Gastrocnemius medialis (tissue), 4 donors: ENCODE results near the gene ARHGEF7. TPM values are rescaled to one million over a fixed set of nuclear protein-coding genes. Genes with fewer than 3 reads are reported as not detected.
"Not testable (repeated sequence)": the region's sequence is repeated elsewhere in the genome, so short reads cannot be mapped to it uniquely, and the experiment has no call there.

ENCODE experiments used
- ATAC-seq, 2 donors: fragments of 150-250 bp; one replicate each; pipeline ENCODE4 v1.9.1; 2016
- DNase-seq, 2 donors: peaks; one replicate each; pipeline ENCODE4 v3.0.0-alpha.2; 2019
- H3K27ac ChIP-seq, 4 donors: fragments of 200-600 bp; sonication (generic); 1 replicate in 1 of 4; 2 replicates in 3 of 4; pipeline ENCODE4 v1.5.1; 2016 to 2018; ENCODE audit warnings: mild to moderate bottlenecking in 2 of 4, moderate library complexity in 1 of 4
- H3K27me3 ChIP-seq, 3 donors: fragments of 200-600 bp; sonication (generic) in 2 of 3; 1 replicate in 1 of 3; 2 replicates in 2 of 3; pipeline versions ENCODE4 v1.5.1 to v1.6.0; 2016 to 2019; ENCODE audit warnings: mild to moderate bottlenecking in 1 of 3, moderate library complexity in 1 of 3
- H3K36me3 ChIP-seq, 2 donors: fragments of 200-600 bp; sonication (generic) in 1 of 2; one replicate each; pipeline ENCODE4 v1.5.1; 2017 to 2018
- H3K4me1 ChIP-seq, 2 donors: fragments of 200-600 bp; sonication (generic) in 1 of 2; one replicate each; pipeline ENCODE4 v1.5.1; 2016 to 2017; ENCODE audit warnings: mild to moderate bottlenecking in 2 of 2
- H3K4me3 ChIP-seq, 4 donors: fragments of 200-600 bp; sonication (generic) in 3 of 4; 1 replicate in 1 of 4; 2 replicates in 3 of 4; pipeline ENCODE4 v1.5.1; 2016 to 2019; ENCODE audit warnings: mild to moderate bottlenecking in 2 of 4
- H3K9me3 ChIP-seq, 3 donors: fragments of 200-600 bp; sonication (generic) in 2 of 3; 1 replicate in 1 of 3; 2 replicates in 2 of 3; pipeline ENCODE4 v1.5.1; 2016 to 2019
- CTCF ChIP-seq, 5 experiments: fragments of 450-650 bp in 3 of 5; fragments of 200-600 bp in 2 of 5; sonication (generic) in 2 of 5; IDR thresholded peaks in 4 of 5; conservative IDR thresholded peaks in 1 of 5; 1 replicate in 4 of 5; 2 replicates in 1 of 5; pipeline ENCODE4 v1.5.1; 2016 to 2019; ENCODE audit warnings: antibody characterized with exemption in 5 of 5, mild to moderate bottlenecking in 3 of 5, moderate library complexity in 3 of 5
- POLR2A ChIP-seq, 2 donors: fragments of 450-650 bp; IDR thresholded peaks; one replicate each; pipeline ENCODE4 v1.6.1; 2017; ENCODE audit warnings: antibody characterized with exemption in 2 of 2, mild to moderate bottlenecking in 2 of 2, moderate library complexity in 2 of 2
- in situ Hi-C, 4 donors: fragments of 200-750 bp; cut with MboI; loops; one replicate each; pipeline versions ENCODE4 v1.15.0 to v1.8.0; 2017; ENCODE audit warnings: low sequenced_read_pairs in 4 of 4
- intact Hi-C: fragments of 100-400 bp; cut with DNase I; formaldehyde crosslinking; loops from one replicate; pipeline ENCODE4 v1.15.1; 2023; ENCODE audit warnings: low total_unique reads
- total RNA-seq, 4 donors: library from RNA; depleted of rRNA; stranded (reverse); fragments of >200 nt; gene quantifications; one replicate each; pipeline versions ENCODE4 v1.1.0 to v1.2.3, GENCODE V29; 2016

Gene ARHGEF7
- total RNA-seq, 4 donors from 2014 or later = 24.5 to 56.9 (median 31.3) TPM

- Histone ChIP-seq H3K36me3 (peaks cover 0 to 23% of the 10 kb centered on the region in 2 donors), H3K27me3 (no peaks in the 10 kb centered on the region), H3K27ac (peak overlapping the region; percentile 69 to 80 (median 76)), H3K9me3 (no peaks in the 10 kb centered on the region), H3K4me1 (peaks cover 45 to 50% of the 10 kb centered on the region in 2 donors), H3K4me3 (no peak overlapping the region)
- DNase-seq (no peak), ATAC-seq (no peak)
- intact Hi-C loops = no loop called here
- TF ChIP-seq CTCF (IDR thresholded peaks at IDR 0.05 in 4 of 5, conservative IDR thresholded peaks at IDR 0.05 in 1 of 5) (no peak), POLR2A (IDR thresholded peaks at IDR 0.05) (no peak)
- in situ Hi-C loops = no loop called here
Observed at GRCh38 chr13:111256946-111257345, 141.8 kb downstream of the ARHGEF7 start.

- H3K27me3 ChIP-seq, intact Hi-C loops, H3K9me3 ChIP-seq, ATAC-seq, DNase-seq, H3K4me3 ChIP-seq, H3K27ac ChIP-seq, in situ Hi-C loops: not testable (repeated sequence)
- Histone ChIP-seq H3K36me3 (peaks cover 0 to 23% of the 10 kb centered on the region in 2 donors), H3K4me1 (peaks cover 43% of the 10 kb centered on the region in 2 donors)
Observed at GRCh38 chr13:111257899-111258298, 142.8 kb downstream of the ARHGEF7 start.

- peaks cover 0 to 23% of the 10 kb centered on the region in 2 donors for H3K36me3 ChIP-seq
- DNase-seq = no peak
- peaks cover 35 to 41% of the 10 kb centered on the region in 2 donors for H3K4me1 ChIP-seq
- H3K27me3 ChIP-seq = no peaks in the 10 kb centered on the region
- no peak overlapping the region for H3K4me3 ChIP-seq
- intact Hi-C loops = no loop called here
- peak overlapping the region; percentile 28 to 46 (median 34) for H3K27ac ChIP-seq
- in situ Hi-C loops = no loop called here
- no peak for TF ChIP-seq POLR2A (IDR thresholded peaks at IDR 0.05)
- TF ChIP-seq CTCF (IDR thresholded peaks at IDR 0.05 in 4 of 5, conservative IDR thresholded peaks at IDR 0.05 in 1 of 5) = no peak
- H3K9me3 ChIP-seq = no peaks in the 10 kb centered on the region
- ATAC-seq = no peak
Observed at GRCh38 chr13:111258637-111259036, 143.5 kb downstream of the ARHGEF7 start.

GRCh38 chr13:111259058-111259457 is 143.9 kb downstream of the ARHGEF7 start:
- H3K4me3 ChIP-seq = no peak overlapping the region
- in situ Hi-C loops = no loop called here
- H3K36me3 ChIP-seq = peaks cover 0 to 23% of the 10 kb centered on the region in 2 donors
- no peaks in the 10 kb centered on the region for H3K9me3 ChIP-seq
- H3K27me3 ChIP-seq = no peaks in the 10 kb centered on the region
- TF ChIP-seq CTCF (IDR thresholded peaks at IDR 0.05 in 4 of 5, conservative IDR thresholded peaks at IDR 0.05 in 1 of 5) (no peak), POLR2A (IDR thresholded peaks at IDR 0.05) (peak in 1 of 2 donors; percentile 17)
- DNase-seq (peak; percentile 58 to 81), ATAC-seq (peak; percentile 45 to 67)
- intact Hi-C loops = no loop called here
- H3K4me1 ChIP-seq = peaks cover 31 to 37% of the 10 kb centered on the region in 2 donors
- H3K27ac ChIP-seq = peak overlapping the region; percentile 28 to 46 (median 34)

- Histone ChIP-seq H3K9me3 (no peaks in the 10 kb centered on the region), H3K4me1 (peaks cover 15 to 23% of the 10 kb centered on the region in 2 donors), H3K27ac (no peak overlapping the region), H3K36me3 (peaks cover 0 to 27% of the 10 kb centered on the region in 2 donors), H3K27me3 (no peaks in the 10 kb centered on the region), H3K4me3 (no peak overlapping the region)
- intact Hi-C loops = no loop called here
- TF ChIP-seq CTCF (IDR thresholded peaks at IDR 0.05 in 4 of 5, conservative IDR thresholded peaks at IDR 0.05 in 1 of 5) (no peak), POLR2A (IDR thresholded peaks at IDR 0.05) (no peak)
- DNase-seq (no peak), ATAC-seq (no peak)
- in situ Hi-C loops = no loop called here
Observed at GRCh38 chr13:111261326-111261725, 146.2 kb downstream of the ARHGEF7 start.
